ENCODE results near the gene AHCY.

The AHCY gene

GRCh38 chr20:34282041-34282440 lies 21.1 kb downstream of the AHCY start:
- no peak for DNase-seq (ENCODE audit: low read depth)
- no peak for TF ChIP-seq CTCF (conservative IDR thresholded peaks at IDR 0.05; ENCODE audit: low read depth, low read length)
- H3K4me3 ChIP-seq (ENCODE audit: low read length) = no peak overlapping the region

- DNase-seq (ENCODE audit: low read depth) = no peak
- H3K4me3 ChIP-seq (ENCODE audit: low read length) = no peak overlapping the region
- TF ChIP-seq CTCF (conservative IDR thresholded peaks at IDR 0.05; ENCODE audit: low read depth, low read length) = no peak
Observed at GRCh38 chr20:34281177-34281576, 22.0 kb downstream of the AHCY start.

GRCh38 chr20:34274694-34275093 lies 28.5 kb downstream of the AHCY start:
- TF ChIP-seq CTCF (conservative IDR thresholded peaks at IDR 0.05; ENCODE audit: low read depth, low read length) = no peak
- no peak for DNase-seq (ENCODE audit: low read depth)
- no peak overlapping the region for H3K4me3 ChIP-seq (ENCODE audit: low read length)

- no peak for TF ChIP-seq CTCF (conservative IDR thresholded peaks at IDR 0.05; ENCODE audit: low read depth, low read length)
- no peak overlapping the region for H3K4me3 ChIP-seq (ENCODE audit: low read length)
- no peak for DNase-seq (ENCODE audit: low read depth)
Observed at GRCh38 chr20:34271956-34272355, 31.2 kb downstream of the AHCY start.

- H3K4me3 ChIP-seq (ENCODE audit: low read length) = no peak overlapping the region
- DNase-seq (ENCODE audit: low read depth) = no peak
- no peak for TF ChIP-seq CTCF (conservative IDR thresholded peaks at IDR 0.05; ENCODE audit: low read depth, low read length)
Observed at GRCh38 chr20:34269996-34270627, 33.0 kb downstream of the AHCY start.

GRCh38 chr20:34268851-34269636 lies 34.1 kb downstream of the AHCY start:
- DNase-seq (ENCODE audit: low read depth) = no peak
- peak overlapping the region; percentile 36 for H3K4me3 ChIP-seq (ENCODE audit: low read length)
- no peak for TF ChIP-seq CTCF (conservative IDR thresholded peaks at IDR 0.05; ENCODE audit: low read depth, low read length)

GRCh38 chr20:34268145-34268544 lies 35.0 kb downstream of the AHCY start:
- TF ChIP-seq CTCF (conservative IDR thresholded peaks at IDR 0.05; ENCODE audit: low read depth, low read length) = no peak
- no peak for DNase-seq (ENCODE audit: low read depth)
- no peak overlapping the region for H3K4me3 ChIP-seq (ENCODE audit: low read length)

All from retinal pigment epithelial cell (primary cell).